Left lung (tissue), 14 donors: Measurements from ENCODE around the gene EXOC5. TPM values are rescaled to one million over a fixed set of nuclear protein-coding genes. Genes with fewer than 3 reads are reported as not detected.

Experiments used
- ATAC-seq: fragments of 200-7000 bp; cut with Tn5 transposase; one replicate; pipeline ENCODE4 v1.9.1; 2020; ENCODE audit warnings: moderate library complexity
- DNase-seq, 4 donors: peaks; one replicate each; pipeline ENCODE4 v3.0.0-alpha.2; 2013 to 2020
- H3K27ac ChIP-seq, 2 donors: fragments of 200-600 bp; sonication (generic) in 1 of 2; one replicate each; pipeline versions ENCODE4 v1.5.0 to v1.8.0; 2020 to 2021
- H3K27me3 ChIP-seq, 2 donors: fragments of 200-600 bp; sonication (generic) in 1 of 2; one replicate each; pipeline versions ENCODE4 v1.5.0 to v1.8.0; 2020 to 2021
- H3K36me3 ChIP-seq, 2 donors: fragments of 200-600 bp; sonication (generic) in 1 of 2; one replicate each; pipeline versions ENCODE4 v1.5.0 to v1.8.0; 2020 to 2021
- H3K4me1 ChIP-seq, 2 donors: fragments of 200-600 bp; one replicate each; pipeline ENCODE4 v1.8.0; 2021
- H3K4me3 ChIP-seq, 2 donors: fragments of 200-600 bp; sonication (generic) in 1 of 2; one replicate each; pipeline versions ENCODE4 v1.5.0 to v1.8.0; 2020 to 2021; ENCODE audit warnings: mild to moderate bottlenecking in 1 of 2
- H3K9me3 ChIP-seq, 2 donors: fragments of 200-600 bp; sonication (generic) in 1 of 2; one replicate each; pipeline versions ENCODE4 v1.5.0 to v1.8.0; 2020 to 2021
- CTCF ChIP-seq, 2 donors: fragments of 200-600 bp; sonication (generic) in 1 of 2; IDR thresholded peaks; one replicate each; pipeline versions ENCODE4 v1.5.0 to v1.8.0; 2021; ENCODE audit warnings: antibody characterized with exemption in 2 of 2
- intact Hi-C, 2 donors: fragments of 100-400 bp; cut with DNase I; formaldehyde crosslinking; loops; one replicate each; pipeline versions ENCODE4 v1.11.2 to v1.14.2; 2022
- long read RNA-seq, 12 donors: library from polyadenylated mRNA in 2 of 12; unstranded in 2 of 12; transcript quantifications; one replicate each; pipeline ENCODE4 v2.0.0 and lab custom pipeline, GENCODE V29; 2019 to 2026
- polyA plus RNA-seq, 6 donors: library from polyadenylated mRNA; unstranded; fragments of 120-200 nt; gene quantifications; one replicate each; pipeline ENCODE4 v1.2.1, GENCODE V29; 2013; ENCODE audit not compliant: insufficient read length in 6 of 6
- total RNA-seq, 2 donors: library from RNA; stranded (reverse); fragmentation: NEBNext Ultra II Directional; extraction: Animal tissue kit (Norgen Biotek cat#: 25700); gene quantifications; one replicate each; pipeline ENCODE4 v1.2.1, GENCODE V29; 2021
- donor health status: DM: no; HTN: yes; CAD: no.
- donor health status: DM: no; HTN: no; CAD: no.

The EXOC5 gene
- total RNA-seq (10 to 100 TPM; 59.5 to 73.0 TPM), polyA plus RNA-seq (10 to 100 TPM; 70.6 to 81.7 (median 79.2) TPM)
- long read RNA-seq, donor 1, full-length matches to known transcripts = 11 of 43 reads
- long read RNA-seq, donor 1, partial matches to known transcripts = 21 of 43 reads
- long read RNA-seq, donor 1, other reads (novel, unspliced or antisense) = 11 of 43 reads
- long read RNA-seq, donor 2, full-length matches to known transcripts = 10 of 39 reads
- long read RNA-seq, donor 2, partial matches to known transcripts = 20 of 39 reads
- long read RNA-seq, donor 2, other reads (novel, unspliced or antisense) = 9 of 39 reads
- long read RNA-seq, donor 3, full-length matches to known transcripts = 8 of 8 reads
- long read RNA-seq, donor 3, partial matches to known transcripts = 0 of 8 reads
- long read RNA-seq, donor 3, other reads (novel, unspliced or antisense) = 0 of 8 reads
- long read RNA-seq, donor 4, partial matches to known transcripts = 16 of 19 reads
- long read RNA-seq, donor 4, other reads (novel, unspliced or antisense) = 3 of 19 reads
- long read RNA-seq, donor 5, full-length matches to known transcripts = 4 of 4 reads
- long read RNA-seq, donor 5, partial matches to known transcripts = 0 of 4 reads
- long read RNA-seq, donor 5, other reads (novel, unspliced or antisense) = 0 of 4 reads
- long read RNA-seq, donor 6, full-length matches to known transcripts = 6 of 6 reads
- long read RNA-seq, donor 6, partial matches to known transcripts = 0 of 6 reads
- long read RNA-seq, donor 6, other reads (novel, unspliced or antisense) = 0 of 6 reads
- long read RNA-seq, donor 7, full-length matches to known transcripts = 8 of 33 reads
- long read RNA-seq, donor 7, partial matches to known transcripts = 15 of 33 reads
- long read RNA-seq, donor 7, other reads (novel, unspliced or antisense) = 10 of 33 reads
- long read RNA-seq, donor 8, full-length matches to known transcripts = 6 of 20 reads
- long read RNA-seq, donor 8, partial matches to known transcripts = 7 of 20 reads
- long read RNA-seq, donor 8, other reads (novel, unspliced or antisense) = 7 of 20 reads
- long read RNA-seq, donor 9 = 0 reads
- long read RNA-seq, donor 10, partial matches to known transcripts = 8 of 8 reads
- long read RNA-seq, donor 10, other reads (novel, unspliced or antisense) = 0 of 8 reads
- long read RNA-seq, donor 11, full-length matches to known transcripts = 8 of 20 reads
- long read RNA-seq, donor 11, partial matches to known transcripts = 7 of 20 reads
- long read RNA-seq, donor 11, other reads (novel, unspliced or antisense) = 5 of 20 reads
- long read RNA-seq, donor 12, full-length matches to known transcripts = 4 of 4 reads
- long read RNA-seq, donor 12, partial matches to known transcripts = 0 of 4 reads
- long read RNA-seq, donor 12, other reads (novel, unspliced or antisense) = 0 of 4 reads

GRCh38 chr14:57268161-57269069 lies at the start of gene EXOC5, which contains the start of gene AP5M1:
EXOC5 (minus strand) TSS chr14:57268905; CDS start chr14:57268648, 257 bp downstream.
AP5M1 (plus strand) TSS chr14:57268971; CDS start chr14:57269315, 344 bp downstream.
- Histone ChIP-seq H3K36me3 (no peaks in the 10 kb centered on the region), H3K9me3 (no peaks in the 10 kb centered on the region), H3K4me3 (peak within 1 kb of the TSS; percentile 71 to 93), H3K4me1 (peaks cover 14 to 61% of the 10 kb centered on the region in 2 donors), H3K27me3 (no peaks in the 10 kb centered on the region), H3K27ac (peak within 1 kb of the TSS; percentile 96 to 97)
- DNase-seq = peak; percentile 88 to 98 (median 94)
- no peak for TF ChIP-seq CTCF (IDR thresholded peaks at IDR 0.05)
- peak; percentile 94 for ATAC-seq
- intact Hi-C loops = no loop called here

- intact Hi-C loops = loop anchor here in 1 of 2 donors (5.0 kb wide), 1 partner anchor 825 kb away; no protein-coding TSS in a partner anchor
- Histone ChIP-seq H3K9me3 (no peaks in the 10 kb centered on the region), H3K27ac (no peak overlapping the region), H3K4me1 (no peaks in the 10 kb centered on the region), H3K4me3 (no peak overlapping the region), H3K27me3 (peaks cover 0 to 4% of the 10 kb centered on the region in 2 donors), H3K36me3 (no peaks in the 10 kb centered on the region)
- peak; percentile 74 to 88 for TF ChIP-seq CTCF (IDR thresholded peaks at IDR 0.05)
- peak in 3 of 4 donors; percentile 51 to 78 (median 61) for DNase-seq
- ATAC-seq = peak; percentile 93
These were observed 48.6 kb upstream of the EXOC5 start for GRCh38 chr14:57317248-57317833.

- no peaks in the 10 kb centered on the region for H3K36me3 ChIP-seq
- DNase-seq (no peak), ATAC-seq (no peak)
- no peaks in the 10 kb centered on the region for H3K9me3 ChIP-seq
- peaks cover 0 to 4% of the 10 kb centered on the region in 2 donors for H3K27me3 ChIP-seq
- no peak for TF ChIP-seq CTCF (IDR thresholded peaks at IDR 0.05)
- H3K27ac ChIP-seq = no peak overlapping the region
- H3K4me1 ChIP-seq = no peaks in the 10 kb centered on the region
- no peak overlapping the region for H3K4me3 ChIP-seq
- intact Hi-C loops = loop anchor here in 1 of 2 donors (5.0 kb wide), 1 partner anchor 822 kb away; no protein-coding TSS in a partner anchor
These were observed 45.8 kb upstream of the EXOC5 start for GRCh38 chr14:57314396-57315089.
